Fibroblast of upper back skin (primary cell): ENCODE measurements around the gene PCDH9.

ENCODE experiments used
- DNase-seq: peaks from one replicate; pipeline ENCODE4 v3.0.0-alpha.2; 2013

Gene PCDH9

DNA sequence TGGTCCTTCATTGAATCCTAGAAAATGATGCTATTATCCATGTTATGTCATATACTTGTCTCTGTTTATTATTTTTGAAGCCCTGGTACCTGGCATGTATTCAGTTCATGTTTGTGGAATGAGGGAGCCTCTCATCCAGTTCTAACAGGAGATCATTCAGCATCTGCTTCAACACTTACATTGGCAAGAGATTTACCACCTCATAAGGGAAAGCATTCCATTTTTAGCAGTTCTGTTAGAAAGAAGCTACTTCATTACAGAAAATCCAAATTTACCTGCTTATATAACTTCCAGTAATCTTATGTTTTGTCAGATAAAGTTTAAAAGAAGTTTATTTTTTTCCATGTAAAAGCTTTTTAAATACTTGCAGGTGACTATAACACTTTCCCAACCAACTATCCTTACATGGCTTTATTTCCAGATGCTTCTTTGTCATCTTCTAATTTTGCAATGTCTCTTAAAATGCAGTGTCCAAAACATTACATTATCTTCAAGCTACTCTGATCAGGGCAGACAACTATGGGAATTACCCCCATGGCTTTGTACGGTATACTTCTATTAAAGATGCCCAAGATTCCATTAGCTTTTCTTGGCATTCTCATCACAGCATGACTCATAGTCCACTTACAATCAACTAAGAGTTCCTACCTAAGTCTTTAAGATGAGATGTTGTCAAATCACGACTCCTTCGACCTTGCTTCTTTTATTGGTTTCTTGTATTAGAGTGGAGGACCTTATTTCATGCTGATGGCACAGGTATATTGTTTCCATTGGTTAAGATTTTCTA, 262.1 kb downstream of the PCDH9 start:
- no peak for DNase-seq

DNA sequence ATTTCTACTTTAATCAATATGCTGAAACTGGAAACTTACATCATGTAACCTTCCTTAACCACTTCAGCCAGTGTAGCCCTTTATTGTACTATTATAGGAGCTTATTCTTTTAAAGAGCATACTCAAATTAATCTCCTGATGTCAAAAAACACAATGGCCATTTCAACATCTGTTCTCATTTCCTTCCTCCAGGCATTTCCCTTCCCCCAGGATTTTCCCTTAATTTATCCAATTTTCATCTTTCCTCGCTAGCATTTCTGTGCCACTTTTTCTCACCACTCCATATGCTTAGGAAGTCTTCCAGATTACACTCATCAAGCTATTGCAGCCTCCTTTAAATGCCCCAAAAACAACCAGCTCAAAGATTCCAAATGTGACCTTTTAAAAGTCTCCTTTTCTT, 265.0 kb downstream of the PCDH9 start:
- no peak for DNase-seq

DNA sequence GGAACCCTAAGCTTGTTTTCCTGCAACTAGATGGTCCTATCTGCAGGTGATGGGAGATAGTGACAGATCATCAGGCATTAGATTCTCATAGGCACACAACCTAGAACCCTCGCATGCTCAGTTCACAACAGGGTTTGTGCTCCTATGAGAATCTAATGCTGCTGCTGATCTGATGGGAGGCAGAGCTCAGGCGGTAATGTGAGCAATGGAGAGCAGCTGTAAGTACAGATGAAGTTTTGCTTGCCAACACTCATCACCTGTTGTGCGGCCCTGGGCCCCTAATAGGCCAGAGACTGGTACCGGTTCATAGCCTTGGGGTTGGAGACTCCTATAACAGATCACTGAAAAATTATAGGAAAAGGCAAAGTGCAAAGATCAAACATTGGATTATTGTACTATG, 267.2 kb downstream of the PCDH9 start:
- no peak for DNase-seq

DNA sequence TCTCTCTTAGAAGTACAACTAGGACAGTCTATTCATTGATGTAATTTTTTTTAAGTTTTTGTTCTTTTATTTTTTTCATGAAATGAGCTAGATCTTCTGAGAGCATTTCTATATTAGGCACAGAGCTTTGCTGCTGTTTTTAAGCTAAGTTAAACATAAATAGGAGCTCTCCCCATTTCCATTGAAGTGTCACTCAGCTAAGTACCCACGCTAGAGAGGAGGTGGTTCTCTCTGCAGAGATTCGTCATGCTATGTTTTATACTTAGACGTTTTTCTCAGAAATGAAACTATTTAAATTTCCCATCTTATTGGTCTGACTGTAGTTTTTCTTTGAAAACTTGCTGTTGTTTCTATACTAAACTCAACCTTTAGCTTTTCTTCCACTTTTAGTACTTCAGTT, 271.5 kb downstream of the PCDH9 start:
- no peak for DNase-seq

DNA sequence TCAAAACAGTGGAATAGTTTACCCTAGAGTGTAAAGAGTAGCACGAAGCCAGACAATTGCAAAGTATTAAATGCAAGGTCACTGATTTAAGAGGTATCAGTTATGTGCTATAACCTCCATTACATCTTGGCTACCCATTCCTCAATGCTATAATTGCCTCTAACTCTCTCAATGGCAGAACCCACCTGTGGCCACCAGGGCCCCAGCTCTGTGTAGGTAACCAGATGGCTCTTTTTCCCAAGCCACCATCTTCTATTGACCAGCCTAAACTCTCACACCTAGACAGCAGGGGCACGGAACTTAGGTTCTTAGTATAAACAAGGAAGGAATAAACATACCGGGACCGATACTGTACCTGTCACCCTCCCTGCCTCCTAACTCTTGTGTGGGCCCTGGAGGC, 277.6 kb downstream of the PCDH9 start:
- DNase-seq: no peak

DNA sequence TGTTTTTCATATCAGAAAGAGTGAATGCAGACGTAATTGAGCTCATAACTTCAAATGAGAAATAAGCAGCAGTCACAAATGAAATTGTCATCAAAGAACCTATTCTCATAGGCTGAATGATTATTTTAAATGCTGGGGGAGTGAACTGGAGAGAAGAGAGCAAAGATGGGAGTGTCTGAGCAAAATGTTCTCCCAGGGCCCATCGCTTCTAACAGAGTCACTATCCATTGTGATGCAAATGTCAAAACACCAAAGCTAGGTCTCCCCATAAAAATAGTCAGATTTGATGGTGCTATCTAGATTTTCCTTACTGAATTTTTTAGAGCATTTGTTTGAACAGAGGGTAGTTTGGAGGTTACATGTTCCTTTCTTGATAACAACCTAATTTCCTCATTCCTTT, 278.7 kb downstream of the PCDH9 start:
- no peak for DNase-seq

DNA sequence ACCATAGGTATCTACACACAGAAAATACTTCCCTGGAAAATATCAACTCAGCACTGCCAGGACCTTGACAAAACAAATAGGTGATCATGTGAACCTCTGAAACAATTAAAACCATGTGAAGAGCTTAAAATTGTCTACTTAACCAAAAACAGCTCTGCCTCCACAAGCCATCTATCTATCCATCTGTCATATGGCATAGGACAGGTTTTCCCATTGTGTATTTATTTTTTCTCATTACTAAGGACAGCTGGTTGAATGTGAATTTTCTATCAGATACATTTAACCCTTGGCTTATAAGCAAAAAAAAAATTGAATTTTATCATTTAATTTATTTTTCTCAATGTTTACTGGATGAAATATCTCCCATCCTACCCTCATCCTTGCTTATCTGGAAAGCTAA, 279.5 kb downstream of the PCDH9 start:
- no peak for DNase-seq

DNA sequence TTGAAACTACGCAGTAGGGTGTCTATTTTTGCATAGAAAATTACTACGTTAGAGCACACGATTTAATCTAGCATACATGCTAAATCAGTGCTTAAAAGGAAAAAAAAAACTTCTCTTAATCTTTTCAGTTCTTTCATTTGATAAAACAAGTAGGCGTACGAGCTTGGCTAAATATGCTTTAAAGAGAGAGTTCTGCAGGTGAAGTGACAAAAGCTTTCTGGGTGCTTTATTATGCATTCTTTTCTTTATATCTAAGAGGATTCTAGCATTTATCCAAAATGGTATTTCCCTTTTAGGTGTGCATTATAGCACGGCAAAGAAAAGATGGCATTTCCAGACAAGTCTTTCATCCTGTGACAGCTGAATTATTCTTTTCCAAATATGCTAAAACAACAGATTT, 281.2 kb downstream of the PCDH9 start:
- DNase-seq: no peak

DNA sequence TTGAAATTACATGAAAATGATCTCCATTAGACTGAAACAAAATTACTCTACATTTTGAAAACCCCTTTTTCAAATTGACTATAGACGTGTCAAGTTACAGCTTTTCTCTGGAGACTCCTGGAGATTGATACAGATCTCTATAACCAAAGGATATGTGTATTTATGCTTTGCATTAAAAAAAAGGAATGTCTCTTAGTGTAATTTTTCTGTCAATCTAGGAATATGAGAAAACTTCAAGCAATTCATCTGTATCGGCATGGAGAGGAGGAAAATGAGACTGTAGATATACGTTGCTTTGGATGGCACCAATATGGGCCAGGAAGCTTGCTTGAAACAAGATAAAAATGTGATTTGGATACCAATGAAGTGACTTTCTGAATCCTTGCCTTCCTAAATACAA, 286.6 kb downstream of the PCDH9 start:
- DNase-seq: no peak

DNA sequence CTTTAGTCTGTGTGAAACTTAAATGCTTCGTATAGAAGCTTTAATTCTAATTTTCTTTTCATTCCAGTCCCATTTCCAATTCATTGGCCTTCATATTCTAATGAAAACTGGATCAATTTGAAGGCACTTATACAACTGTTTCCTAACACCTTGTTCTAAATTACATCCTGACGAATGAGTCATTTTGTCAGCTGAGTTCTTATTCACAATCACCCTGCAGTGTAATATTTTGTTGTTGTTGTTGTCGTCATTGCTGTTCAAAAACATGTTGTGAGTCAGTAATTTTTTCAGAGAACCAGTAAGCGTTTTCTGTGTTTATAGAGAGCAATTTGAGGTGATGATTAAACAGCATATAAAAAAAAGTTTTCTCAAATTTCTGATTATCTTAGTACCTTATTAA, 290.0 kb downstream of the PCDH9 start:
- no peak for DNase-seq

DNA sequence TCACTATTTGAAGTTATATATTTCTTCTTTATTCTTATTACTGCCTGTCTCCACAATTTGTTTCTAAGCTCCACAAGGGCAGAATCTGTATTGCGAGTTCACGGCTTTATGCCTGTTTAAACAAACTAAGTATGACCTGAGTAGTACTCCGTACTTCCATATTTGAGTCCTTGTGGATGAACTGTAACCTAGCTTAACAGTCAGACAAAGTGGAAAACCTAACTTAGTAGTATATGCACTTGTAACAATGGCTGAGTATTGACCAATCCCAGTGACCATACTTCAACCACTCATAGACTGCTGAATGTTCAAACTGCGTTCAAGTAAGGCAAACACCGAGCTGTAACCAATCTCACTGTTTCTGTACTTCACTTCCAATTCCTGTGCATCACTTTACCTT, 292.7 kb downstream of the PCDH9 start:
- DNase-seq: no peak

DNA sequence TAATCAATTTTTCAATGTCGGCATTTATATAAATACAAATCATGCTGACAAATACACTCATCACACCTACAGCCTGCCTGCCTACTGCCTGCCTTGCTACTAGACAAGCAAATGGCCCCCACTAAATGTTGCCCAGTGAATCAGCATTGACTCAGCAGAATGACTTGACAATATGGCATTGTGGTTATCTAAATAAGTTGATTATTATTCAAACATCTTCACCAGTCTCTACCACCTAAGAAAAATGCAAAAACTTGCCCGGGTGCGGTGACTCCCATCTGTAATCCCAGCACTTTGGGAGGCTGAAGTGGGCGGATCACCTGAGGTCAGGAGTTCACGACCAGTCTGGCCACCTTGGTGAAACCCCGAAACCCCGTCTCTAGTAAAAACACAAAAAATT, 296.1 kb downstream of the PCDH9 start:
- DNase-seq: peak; percentile 56

DNA sequence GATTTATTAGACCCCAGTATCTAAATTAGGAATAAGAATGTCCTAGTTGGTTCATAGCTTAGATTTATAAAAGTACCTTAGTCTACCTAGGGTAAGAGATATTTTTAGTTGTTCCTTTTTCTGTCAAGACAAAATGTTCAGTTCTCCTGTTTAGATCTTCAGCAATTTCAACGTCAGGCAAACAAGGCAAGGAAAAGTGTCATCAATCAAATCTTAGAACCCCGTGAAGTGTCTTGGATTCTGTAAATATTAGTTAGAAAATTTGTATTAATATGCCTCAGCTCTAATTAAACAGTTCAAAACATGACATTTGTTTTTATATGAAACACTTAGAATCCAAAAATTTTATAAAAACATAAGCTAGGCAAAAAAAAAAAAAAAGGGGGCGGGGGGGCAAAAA, 296.6 kb downstream of the PCDH9 start:
- DNase-seq: no peak

DNA sequence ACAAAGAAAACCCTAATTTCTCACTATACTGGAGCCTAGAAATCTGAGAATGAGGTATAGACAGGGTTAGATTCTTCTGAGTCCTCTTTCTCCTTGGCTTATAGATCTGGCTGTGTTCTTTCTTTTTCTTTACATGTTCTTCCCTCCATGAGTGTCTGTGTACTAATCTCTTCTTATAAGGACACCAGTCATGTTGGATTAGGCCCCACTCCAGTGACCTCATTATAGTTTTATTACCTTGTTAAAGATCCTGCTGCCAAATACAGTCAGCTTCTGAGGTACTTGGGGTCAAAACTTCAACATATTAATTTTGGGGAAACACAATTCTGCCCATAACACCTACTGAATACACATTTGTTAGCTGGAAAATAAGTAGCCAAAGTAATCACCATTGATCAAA, 302.6 kb downstream of the PCDH9 start:
- DNase-seq: no peak

DNA sequence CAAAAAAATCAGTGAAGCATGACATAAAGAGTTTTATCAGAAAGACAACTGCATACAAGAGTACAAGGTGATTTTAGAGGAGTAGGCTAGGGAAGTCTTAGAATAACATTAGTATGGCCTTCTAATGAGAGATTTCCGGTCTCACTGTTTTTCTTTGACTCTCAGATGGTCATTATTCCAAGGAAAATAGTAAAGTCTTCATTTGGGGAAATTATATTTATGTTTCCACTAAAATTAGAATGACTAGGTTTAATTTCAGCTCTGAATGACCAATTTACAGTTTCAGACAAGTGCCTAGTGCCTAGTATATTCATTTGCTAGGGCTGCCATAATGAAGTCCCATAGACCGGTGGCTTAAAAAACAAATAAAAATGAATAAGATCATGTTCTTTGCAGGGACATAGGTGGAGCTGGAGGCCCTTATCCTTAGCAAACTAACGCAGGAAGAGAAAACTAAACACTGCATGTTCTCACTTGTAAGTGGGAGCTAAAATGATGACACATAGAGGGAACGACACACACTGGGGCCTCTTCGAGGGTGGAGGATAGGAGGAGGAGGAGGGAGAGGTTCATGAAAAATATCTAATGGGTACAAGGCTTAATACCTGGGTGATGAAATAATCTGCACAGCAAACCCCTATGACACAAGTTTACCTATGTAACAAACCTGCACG, 303.1 kb downstream of the PCDH9 start:
- DNase-seq: no peak

DNA sequence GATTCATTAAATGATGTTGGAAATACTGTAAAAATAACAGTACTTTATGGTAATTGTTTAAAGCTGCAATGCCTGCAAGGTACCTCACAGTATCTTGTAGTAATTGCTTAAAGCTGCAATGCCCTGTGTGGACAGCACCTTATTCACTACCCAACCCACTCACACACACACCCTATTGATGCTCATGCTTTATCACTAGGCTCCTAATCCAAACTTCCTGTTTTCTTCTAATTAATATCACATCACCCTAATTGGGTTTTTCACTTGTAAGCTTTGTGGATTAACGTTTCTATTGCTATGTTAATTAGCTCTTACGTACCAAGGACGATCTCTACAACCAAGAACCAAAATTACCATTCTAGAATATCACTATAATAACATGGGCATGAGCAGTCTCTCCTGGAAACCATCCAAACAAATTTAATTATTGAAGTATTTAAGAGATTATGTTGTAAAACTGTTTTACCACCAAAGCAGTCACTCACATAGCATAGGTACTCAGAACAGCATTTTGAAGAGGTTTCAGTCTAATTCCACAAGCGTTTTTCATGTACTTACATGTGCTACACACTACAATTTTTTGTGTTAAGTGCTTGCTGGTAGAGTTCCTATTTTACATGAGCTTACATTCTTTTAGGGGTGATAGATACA, 303.8 kb downstream of the PCDH9 start:
- no peak for DNase-seq

DNA sequence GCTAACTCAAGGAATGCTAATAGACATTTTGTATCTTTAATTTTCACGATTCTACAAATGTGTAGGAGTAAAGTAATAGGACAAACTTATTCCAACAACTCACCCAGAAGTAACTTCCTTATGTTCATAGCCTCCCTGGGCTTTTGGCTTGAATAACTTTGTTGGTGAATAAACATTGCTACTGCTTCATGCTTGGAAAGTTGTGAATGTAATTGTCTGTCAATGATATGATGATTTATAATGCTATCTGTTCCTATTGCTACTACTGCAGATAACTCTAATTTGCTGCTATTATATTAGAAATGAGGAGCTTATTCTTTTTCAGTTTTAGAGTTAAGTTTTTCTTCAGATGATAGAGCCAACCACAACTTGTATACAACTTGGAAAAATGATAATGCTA, 307.7 kb downstream of the PCDH9 start:
- DNase-seq: no peak

DNA sequence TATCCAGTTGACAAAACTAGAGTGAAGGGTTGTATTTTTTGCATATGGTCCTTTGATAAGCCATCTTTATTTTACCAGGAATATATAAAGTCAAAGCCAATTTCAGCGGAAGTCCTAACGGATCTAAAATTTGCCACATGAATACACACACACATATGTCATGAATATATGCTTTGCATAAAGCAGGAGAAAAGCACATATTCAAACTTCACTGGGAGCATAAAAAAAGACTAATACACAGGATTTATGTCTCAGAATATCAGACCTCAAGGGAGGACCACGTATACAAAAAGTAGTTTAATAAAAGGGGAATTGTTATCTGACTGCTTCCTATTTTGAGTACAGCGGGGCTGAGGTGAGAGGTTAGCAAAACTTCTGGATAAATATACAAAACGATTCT, 308.7 kb downstream of the PCDH9 start:
- no peak for DNase-seq

DNA sequence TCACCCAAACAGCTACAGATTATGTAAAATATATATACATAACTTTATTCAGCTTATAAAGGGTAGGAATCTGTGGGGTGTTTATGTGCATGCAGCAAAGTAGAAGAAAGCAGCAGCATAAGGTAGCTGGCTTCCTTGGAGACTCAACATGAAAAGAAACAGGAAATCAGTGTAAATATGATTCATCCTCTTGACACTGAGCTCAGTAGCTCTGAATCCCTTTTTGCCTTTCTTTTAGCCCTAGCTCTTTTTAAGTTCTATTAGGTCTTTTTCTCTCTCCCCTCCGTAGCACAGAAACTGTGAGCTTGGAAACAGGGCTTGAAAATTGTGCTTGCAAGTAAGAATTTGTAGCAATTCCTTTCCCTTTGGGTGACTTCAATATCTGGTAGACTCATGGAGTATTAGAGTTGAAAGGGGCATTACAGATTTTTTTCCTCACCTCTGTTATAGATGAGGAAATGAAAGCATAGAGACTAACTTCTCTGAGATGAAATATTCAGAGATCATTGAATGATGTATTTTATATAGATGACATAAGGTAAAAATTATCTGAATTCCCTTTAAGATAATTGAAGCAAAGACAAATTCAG, 314.4 kb downstream of the PCDH9 start:
- peak; percentile 37 for DNase-seq

DNA sequence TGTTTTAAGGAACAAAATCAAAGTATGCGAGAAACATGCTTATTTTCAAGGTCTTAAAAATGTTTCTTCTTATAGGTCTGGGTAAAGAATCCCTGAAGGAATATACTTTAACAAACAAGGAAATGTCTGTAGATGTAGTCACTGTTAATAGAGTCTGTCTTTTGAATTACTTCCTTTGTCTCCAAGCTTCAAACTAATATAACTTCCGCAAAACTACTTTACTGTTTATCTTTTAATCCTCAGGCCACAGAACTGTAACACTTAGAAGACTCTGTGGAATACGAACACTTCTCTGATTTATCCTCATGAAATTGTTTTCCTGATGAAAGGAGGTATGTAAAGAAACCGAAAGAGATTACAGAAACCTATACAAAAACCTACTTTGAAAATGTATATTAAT, 316.0 kb downstream of the PCDH9 start:
- DNase-seq: no peak

DNA sequence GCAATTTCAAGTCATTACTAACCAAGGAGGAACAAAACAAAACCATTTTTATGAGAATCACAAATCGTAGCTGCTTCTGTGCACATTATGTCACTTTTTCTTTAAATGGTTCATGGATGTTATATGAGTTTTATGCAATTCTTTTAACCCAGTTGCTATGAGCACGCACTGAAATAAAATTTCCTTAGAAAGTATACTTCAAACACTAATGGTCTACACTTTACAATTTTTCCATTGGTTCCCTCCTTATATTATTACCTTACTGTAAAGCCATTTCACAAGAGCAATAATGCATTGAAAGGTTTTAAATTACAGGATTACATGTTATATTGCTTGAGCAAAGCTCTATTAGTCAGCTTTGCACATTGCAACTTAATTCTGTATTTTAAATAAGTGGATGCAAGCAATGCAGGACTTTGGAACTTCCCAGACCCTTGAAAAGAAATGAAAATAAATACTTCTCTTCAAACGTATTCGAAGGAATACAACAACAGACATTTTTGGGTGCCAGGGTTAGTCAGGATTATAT, 318.7 kb downstream of the PCDH9 start:
- DNase-seq: no peak

DNA sequence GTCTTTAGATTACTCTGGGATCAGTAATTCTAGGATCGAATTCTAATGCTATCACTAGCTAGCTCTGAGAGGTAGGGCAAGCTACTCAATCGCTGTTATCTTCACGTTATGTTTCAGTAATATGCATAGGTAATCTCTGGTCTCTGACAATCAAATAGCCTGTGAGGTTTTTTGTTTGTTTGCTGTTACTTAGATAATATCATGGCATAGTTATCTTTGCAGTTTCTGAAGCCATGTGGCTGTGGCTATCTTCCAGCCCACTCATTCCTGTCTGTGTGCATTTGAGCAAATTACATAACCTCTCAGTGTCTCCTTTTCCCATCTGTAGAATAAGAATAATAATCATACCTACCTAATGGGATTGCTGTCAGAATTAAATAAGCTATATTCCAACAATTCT, 330.2 kb downstream of the PCDH9 start:
- peak; percentile 5 for DNase-seq

DNA sequence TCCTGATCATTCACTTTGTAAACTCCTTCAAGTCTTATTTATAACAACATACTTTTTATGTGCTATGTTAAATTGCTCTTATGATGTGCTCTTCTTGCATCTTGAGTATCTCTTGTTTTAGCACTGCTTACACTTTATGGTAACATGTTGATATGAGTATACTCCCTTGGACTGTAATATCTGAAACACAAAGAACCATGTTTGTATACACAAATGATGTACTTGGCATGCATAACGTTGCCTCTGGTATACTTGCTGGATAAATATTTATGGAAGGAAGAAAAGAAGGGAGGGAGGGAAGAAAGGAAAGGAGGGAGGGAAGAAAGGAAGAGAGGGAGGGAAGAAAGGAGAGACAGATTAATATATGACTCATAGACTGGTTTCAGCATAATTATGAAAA, 333.2 kb downstream of the PCDH9 start:
- no peak for DNase-seq

DNA sequence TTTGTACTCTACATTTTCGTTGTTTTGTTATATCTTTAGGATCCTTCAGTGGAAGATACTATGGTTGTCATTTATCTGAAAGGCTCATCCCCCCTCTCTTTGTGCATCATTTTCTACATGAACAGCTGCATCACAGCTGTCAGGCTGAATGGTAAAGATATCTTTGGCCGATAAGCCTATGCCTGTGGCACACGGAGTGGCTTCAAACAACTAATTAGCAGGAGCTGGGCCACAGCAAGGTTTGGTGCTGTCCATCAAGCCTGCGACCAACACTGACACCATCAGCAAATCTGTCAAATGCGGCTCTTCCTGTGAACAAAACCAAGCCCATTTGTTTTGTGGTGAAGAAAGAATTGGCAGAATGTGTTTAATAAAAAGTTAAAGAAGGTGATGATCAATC, 334.4 kb downstream of the PCDH9 start:
- no peak for DNase-seq
